Karpas-422 (cell line): ENCODE measurements around the gene SNED1. TPM values are rescaled to one million over a fixed set of nuclear protein-coding genes. Genes with fewer than 3 reads are reported as not detected.
A peak's percentile ranks its signal among the peaks of the same experiment; 100 is the strongest.

Source experiments
- DNase-seq: peaks from one replicate; pipeline ENCODE4 v3.0.0-alpha.2; 2015
- H2AFZ ChIP-seq: fragments of 200-600 bp; sonication (generic); 2 replicates; pipeline ENCODE4 v1.6.1; 2014; ENCODE audit warnings: antibody characterized with exemption, low read length, mixed read lengths
- H3K27ac ChIP-seq: fragments of 200-600 bp; sonication (generic); 2 replicates; pipeline ENCODE4 v1.5.1; 2014; ENCODE audit warnings: mild to moderate bottlenecking, low read length, moderate library complexity
- H3K27me3 ChIP-seq: fragments of 200-600 bp; sonication (generic); 2 replicates; pipeline ENCODE4 v1.6.1; 2014; ENCODE audit warnings: low read length, mixed read lengths
- H3K36me3 ChIP-seq: fragments of 200-600 bp; sonication (generic); 2 replicates; pipeline ENCODE4 v1.6.1; 2014; ENCODE audit warnings: low read length, mixed read lengths; ENCODE audit not compliant: insufficient read depth
- H3K4me1 ChIP-seq: fragments of 200-600 bp; sonication (generic); 2 replicates; pipeline ENCODE4 v1.6.1; 2014; ENCODE audit warnings: mild to moderate bottlenecking, low read length, mixed read lengths
- H3K4me2 ChIP-seq: fragments of 200-600 bp; sonication (generic); 2 replicates; pipeline ENCODE4 v1.6.1; 2014; ENCODE audit warnings: low read length, low read depth, mild to moderate bottlenecking; ENCODE audit not compliant: poor library complexity, severe bottlenecking
- H3K4me3 ChIP-seq: fragments of 200-600 bp; sonication (generic); 2 replicates; pipeline ENCODE4 v1.5.1; 2014; ENCODE audit warnings: mild to moderate bottlenecking, antibody characterized with exemption, low read length, mixed read lengths
- H3K79me2 ChIP-seq: fragments of 200-600 bp; sonication (generic); 2 replicates; pipeline ENCODE4 v1.6.1; 2014; ENCODE audit warnings: mild to moderate bottlenecking, low read length, mixed read lengths
- H3K9ac ChIP-seq: fragments of 200-600 bp; sonication (generic); 2 replicates; pipeline ENCODE4 v1.6.0; 2014; ENCODE audit warnings: low read length
- H3K9me2 ChIP-seq: fragments of 200-600 bp; sonication (generic), shearing (Covaris generic); replicated peaks from 2 replicates; pipeline ENCODE4 v1.6.0; 2014; ENCODE audit warnings: mild to moderate bottlenecking, low read length, moderate library complexity; ENCODE audit not compliant: insufficient read depth
- H3K9me3 ChIP-seq: fragments of 300-700, 200-600 bp; sonication (generic); 2 replicates; pipeline ENCODE4 v1.6.1; 2014; ENCODE audit warnings: low read length, mixed read lengths
- H4K20me1 ChIP-seq: fragments of 200-600 bp; sonication (generic); 2 replicates; pipeline ENCODE4 v1.6.1; 2014; ENCODE audit warnings: mild to moderate bottlenecking, antibody characterized with exemption, low read length, low read depth; ENCODE audit not compliant: insufficient read depth
- total RNA-seq: library from RNA; depleted of rRNA; stranded (reverse); fragments of >200 nt; shearing (Covaris generic); gene quantifications from 2 replicates; pipeline ENCODE4 v1.2.3, GENCODE V29; 2014; ENCODE audit warnings: low replicate concordance

The SNED1 gene
- total RNA-seq, 1 experiment from 2014 or later = 1.9 TPM

- Histone ChIP-seq H3K4me2 (no peak overlapping the region), H3K79me2 (no peaks in the 10 kb centered on the region), H3K9me3 (no peaks in the 10 kb centered on the region), H3K36me3 (no peaks in the 10 kb centered on the region), H3K4me1 (no peaks in the 10 kb centered on the region), H3K27me3 (no peaks in the 10 kb centered on the region), H3K9me2 (no peaks in the 10 kb centered on the region), H2AFZ (no peak overlapping the region), H3K4me3 (no peak overlapping the region), H3K27ac (no peak overlapping the region), H4K20me1 (no peaks in the 10 kb centered on the region), H3K9ac (no peak overlapping the region)
- DNase-seq = no peak
These were observed 10.3 kb upstream of the SNED1 start for GRCh38 chr2:240988146-240988545.

- H3K27me3 ChIP-seq = no peaks in the 10 kb centered on the region
- H3K79me2 ChIP-seq = no peaks in the 10 kb centered on the region
- H3K4me3 ChIP-seq = no peak overlapping the region
- H3K9ac ChIP-seq = no peak overlapping the region
- H2AFZ ChIP-seq = no peak overlapping the region
- H3K4me1 ChIP-seq = no peaks in the 10 kb centered on the region
- H4K20me1 ChIP-seq = no peaks in the 10 kb centered on the region
- H3K9me3 ChIP-seq = no peaks in the 10 kb centered on the region
- no peaks in the 10 kb centered on the region for H3K36me3 ChIP-seq
- H3K9me2 ChIP-seq = no peaks in the 10 kb centered on the region
- no peak overlapping the region for H3K4me2 ChIP-seq
- no peak overlapping the region for H3K27ac ChIP-seq
- no peak for DNase-seq
These were observed 9.7 kb upstream of the SNED1 start for GRCh38 chr2:240988571-240989271.

- H3K27ac ChIP-seq = no peak overlapping the region
- H3K4me3 ChIP-seq = no peak overlapping the region
- peak; percentile 80 for DNase-seq
- no peaks in the 10 kb centered on the region for H3K79me2 ChIP-seq
- H4K20me1 ChIP-seq = no peaks in the 10 kb centered on the region
- no peaks in the 10 kb centered on the region for H3K27me3 ChIP-seq
- no peaks in the 10 kb centered on the region for H3K9me3 ChIP-seq
- H3K4me1 ChIP-seq = no peaks in the 10 kb centered on the region
- H3K4me2 ChIP-seq = no peak overlapping the region
- H3K9ac ChIP-seq = no peak overlapping the region
- H2AFZ ChIP-seq = no peak overlapping the region
- H3K9me2 ChIP-seq = no peaks in the 10 kb centered on the region
- H3K36me3 ChIP-seq = no peaks in the 10 kb centered on the region
These were observed 8.8 kb upstream of the SNED1 start for GRCh38 chr2:240989451-240990265.

- no peaks in the 10 kb centered on the region for H3K36me3 ChIP-seq
- no peak overlapping the region for H3K4me3 ChIP-seq
- H3K9me2 ChIP-seq = no peaks in the 10 kb centered on the region
- H3K9me3 ChIP-seq = no peaks in the 10 kb centered on the region
- H3K4me1 ChIP-seq = no peaks in the 10 kb centered on the region
- H2AFZ ChIP-seq = no peak overlapping the region
- no peak overlapping the region for H3K27ac ChIP-seq
- H3K9ac ChIP-seq = no peak overlapping the region
- no peaks in the 10 kb centered on the region for H3K27me3 ChIP-seq
- no peaks in the 10 kb centered on the region for H4K20me1 ChIP-seq
- no peak for DNase-seq
- no peak overlapping the region for H3K4me2 ChIP-seq
- no peaks in the 10 kb centered on the region for H3K79me2 ChIP-seq
These were observed 8.2 kb upstream of the SNED1 start for GRCh38 chr2:240990266-240990529.

GRCh38 chr2:240990726-240991377 lies 7.6 kb upstream of the SNED1 start:
- H3K4me1 ChIP-seq = no peaks in the 10 kb centered on the region
- no peaks in the 10 kb centered on the region for H3K9me3 ChIP-seq
- no peaks in the 10 kb centered on the region for H3K9me2 ChIP-seq
- no peaks in the 10 kb centered on the region for H3K36me3 ChIP-seq
- H3K4me3 ChIP-seq = no peak overlapping the region
- H4K20me1 ChIP-seq = no peaks in the 10 kb centered on the region
- H3K79me2 ChIP-seq = no peaks in the 10 kb centered on the region
- H3K4me2 ChIP-seq = no peak overlapping the region
- no peak overlapping the region for H3K27ac ChIP-seq
- no peak overlapping the region for H2AFZ ChIP-seq
- no peaks in the 10 kb centered on the region for H3K27me3 ChIP-seq
- no peak for DNase-seq
- no peak overlapping the region for H3K9ac ChIP-seq

GRCh38 chr2:240991378-240992263 lies 6.8 kb upstream of the SNED1 start:
- H3K9me2 ChIP-seq = no peaks in the 10 kb centered on the region
- H2AFZ ChIP-seq = no peak overlapping the region
- H3K9me3 ChIP-seq = no peaks in the 10 kb centered on the region
- H3K9ac ChIP-seq = no peak overlapping the region
- no peak overlapping the region for H3K4me3 ChIP-seq
- no peaks in the 10 kb centered on the region for H3K4me1 ChIP-seq
- H3K27ac ChIP-seq = no peak overlapping the region
- H3K36me3 ChIP-seq = no peaks in the 10 kb centered on the region
- DNase-seq = no peak
- H3K4me2 ChIP-seq = no peak overlapping the region
- H3K79me2 ChIP-seq = no peaks in the 10 kb centered on the region
- no peaks in the 10 kb centered on the region for H3K27me3 ChIP-seq
- no peaks in the 10 kb centered on the region for H4K20me1 ChIP-seq

GRCh38 chr2:240992572-240993291 lies 5.7 kb upstream of the SNED1 start:
- H2AFZ ChIP-seq = no peak overlapping the region
- H3K9me3 ChIP-seq = no peaks in the 10 kb centered on the region
- no peak overlapping the region for H3K27ac ChIP-seq
- no peak overlapping the region for H3K9ac ChIP-seq
- no peak overlapping the region for H3K4me3 ChIP-seq
- H4K20me1 ChIP-seq = no peaks in the 10 kb centered on the region
- no peaks in the 10 kb centered on the region for H3K36me3 ChIP-seq
- no peak overlapping the region for H3K4me2 ChIP-seq
- H3K4me1 ChIP-seq = no peaks in the 10 kb centered on the region
- no peaks in the 10 kb centered on the region for H3K9me2 ChIP-seq
- DNase-seq = no peak
- no peaks in the 10 kb centered on the region for H3K27me3 ChIP-seq
- no peaks in the 10 kb centered on the region for H3K79me2 ChIP-seq
